ENCODE results near the gene SPATA1. TPM values are rescaled to one million over a fixed set of nuclear protein-coding genes. Genes with fewer than 3 reads are reported as not detected.
"Not testable (repeated sequence)": the region's sequence is repeated elsewhere in the genome, so short reads cannot be mapped to it uniquely, and the experiment has no call there.

Gene SPATA1
- total RNA-seq, 2 experiments from 2014 or later: 1.8 to 2.7 TPM

DNA sequence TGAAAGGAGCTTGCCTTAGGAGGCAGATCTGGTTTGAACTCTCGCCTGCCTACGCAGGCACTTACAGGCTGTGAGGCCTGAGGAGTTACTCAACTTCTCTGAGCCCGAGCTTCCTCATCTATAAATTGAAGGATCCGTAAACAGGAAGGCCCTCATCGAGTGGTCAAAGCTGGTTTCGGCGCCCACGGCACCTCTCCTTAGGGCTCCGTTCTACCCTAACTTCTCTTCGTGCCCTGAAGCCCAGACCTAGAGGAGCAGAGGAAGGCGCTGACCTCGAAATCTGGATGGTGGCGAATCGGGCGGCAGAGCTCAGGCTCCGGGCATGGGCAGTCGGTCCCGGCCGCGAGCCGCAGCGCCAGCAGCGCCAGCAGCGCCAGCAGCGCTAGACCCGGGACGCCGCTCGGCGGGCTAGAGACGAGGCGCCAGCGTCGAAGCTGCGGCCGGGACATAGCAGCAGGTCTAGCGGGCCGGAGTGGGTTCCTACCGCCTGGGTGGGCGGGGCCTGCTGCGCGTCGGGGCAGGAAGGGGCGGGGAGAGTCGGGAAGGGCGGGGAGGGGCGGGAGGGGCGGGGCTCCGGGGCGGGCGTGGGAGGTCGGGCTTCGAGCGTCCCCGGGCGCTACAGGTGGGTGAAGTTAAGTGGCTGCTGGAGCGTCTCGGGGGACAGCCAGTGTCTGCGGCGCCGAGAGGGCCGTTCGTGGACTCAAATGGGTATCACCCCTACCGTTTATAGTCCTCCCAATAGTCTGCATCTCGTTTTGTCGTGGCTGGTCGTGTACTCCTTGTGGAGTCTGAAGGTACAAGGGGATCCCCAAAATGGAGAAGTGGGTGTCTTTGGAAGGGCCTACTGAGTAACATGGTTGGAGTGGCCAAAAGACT lies 68.0 kb downstream of the SPATA1 start, which contains the start of gene CTBS:
Gene CTBS (minus strand): TSS at position 474 of the 876 bp plus-strand sequence. CDS start 25 bp downstream, at position 449.
- Mint-ChIP-seq H3K4me1 (ENCODE audit: low read depth) (peaks cover 28% of the 10 kb centered on the region), H3K36me3 (ENCODE audit: low read depth) (peaks cover 28% of the 10 kb centered on the region), H3K27me3 (ENCODE audit: low read depth) (no peaks in the 10 kb centered on the region), H3K27ac (peak within 1 kb of the TSS; percentile 98), H3K4me3 (peak within 1 kb of the TSS; percentile 95), H3K9me3 (no peaks in the 10 kb centered on the region)
- peak; percentile 86 for DNase-seq
- intact Hi-C loops (cut with micrococcal nuclease): loop anchor here (1.0 to 5.0 kb wide), 12 partner anchors 25 to 703 kb away; partner anchors contain the start of genes BCL10, GNG5, PRKACB and RPF1
- CTCF ChIA-PET: interaction anchor here (0.7 to 1.9 kb wide), 8 partner anchors 46 to 428 kb away, joined by 3 to 9 read pairs (median 4); partner anchors contain the start of genes GNG5 and SPATA1

DNA sequence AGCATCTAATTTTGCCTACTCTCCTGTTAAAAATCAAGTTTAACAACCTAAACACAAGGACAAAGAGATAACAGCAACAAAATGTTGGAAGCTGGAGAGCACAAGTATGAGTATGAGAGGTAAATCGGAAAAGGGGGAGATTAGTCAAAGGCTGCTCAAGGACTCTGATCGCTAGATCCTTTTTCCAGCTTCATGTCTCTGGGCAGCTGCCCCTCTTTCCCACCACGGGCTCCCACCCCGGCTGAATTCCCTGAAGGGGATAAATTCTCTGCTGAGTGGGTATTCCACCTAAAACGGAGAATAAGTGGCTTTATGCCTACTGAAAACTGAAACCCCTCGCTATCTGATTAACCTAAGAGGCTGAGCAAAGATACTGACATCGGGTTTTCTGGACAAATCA lies 68.8 kb downstream of the SPATA1 start:
- Mint-ChIP-seq H3K4me3 (peak overlapping the region; percentile 95), H3K27ac (peak overlapping the region; percentile 92), H3K9me3 (no peaks in the 10 kb centered on the region), H3K27me3 (ENCODE audit: low read depth) (no peaks in the 10 kb centered on the region), H3K4me1 (ENCODE audit: low read depth) (peaks cover 28% of the 10 kb centered on the region), H3K36me3 (ENCODE audit: low read depth) (peaks cover 25% of the 10 kb centered on the region)
- CTCF ChIA-PET: interaction anchor here (1.3 to 1.4 kb wide), 2 partner anchors 46 to 132 kb away, joined by 3 to 5 read pairs; no protein-coding TSS in a partner anchor
- intact Hi-C loops (cut with micrococcal nuclease): loop anchor here (1.0 to 5.0 kb wide), 6 partner anchors 96 to 702 kb away; partner anchors contain the start of genes BCL10, RPF1 and SYDE2
- no peak for DNase-seq

DNA sequence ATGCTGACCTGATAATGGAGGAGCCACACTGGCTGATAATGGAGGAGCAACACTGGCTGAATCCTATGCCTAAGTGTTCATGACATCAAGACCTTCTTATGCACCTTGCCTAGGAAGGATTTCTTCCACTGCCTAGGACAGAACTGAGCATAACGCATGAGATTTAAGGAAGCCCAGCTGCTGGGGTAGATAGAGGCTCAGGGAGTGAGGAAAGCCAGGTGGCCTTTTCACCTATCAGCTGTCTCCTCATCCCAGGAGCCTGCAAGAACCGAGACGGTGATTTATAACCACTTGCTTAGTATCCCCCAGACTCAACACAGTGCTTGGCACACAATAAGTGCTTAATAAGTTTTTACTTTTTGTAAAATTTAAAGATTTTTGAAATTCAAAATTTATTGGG lies 75.5 kb downstream of the SPATA1 start:
- Mint-ChIP-seq H3K27ac (no peak overlapping the region), H3K9me3 (no peaks in the 10 kb centered on the region), H3K4me3 (no peak overlapping the region), H3K4me1 (ENCODE audit: low read depth) (no peaks in the 10 kb centered on the region), H3K27me3 (ENCODE audit: low read depth) (no peaks in the 10 kb centered on the region), H3K36me3 (ENCODE audit: low read depth) (no peaks in the 10 kb centered on the region)
- intact Hi-C loops (cut with micrococcal nuclease): no loop called here
- CTCF ChIA-PET: no interaction called here
- no peak for DNase-seq

DNA sequence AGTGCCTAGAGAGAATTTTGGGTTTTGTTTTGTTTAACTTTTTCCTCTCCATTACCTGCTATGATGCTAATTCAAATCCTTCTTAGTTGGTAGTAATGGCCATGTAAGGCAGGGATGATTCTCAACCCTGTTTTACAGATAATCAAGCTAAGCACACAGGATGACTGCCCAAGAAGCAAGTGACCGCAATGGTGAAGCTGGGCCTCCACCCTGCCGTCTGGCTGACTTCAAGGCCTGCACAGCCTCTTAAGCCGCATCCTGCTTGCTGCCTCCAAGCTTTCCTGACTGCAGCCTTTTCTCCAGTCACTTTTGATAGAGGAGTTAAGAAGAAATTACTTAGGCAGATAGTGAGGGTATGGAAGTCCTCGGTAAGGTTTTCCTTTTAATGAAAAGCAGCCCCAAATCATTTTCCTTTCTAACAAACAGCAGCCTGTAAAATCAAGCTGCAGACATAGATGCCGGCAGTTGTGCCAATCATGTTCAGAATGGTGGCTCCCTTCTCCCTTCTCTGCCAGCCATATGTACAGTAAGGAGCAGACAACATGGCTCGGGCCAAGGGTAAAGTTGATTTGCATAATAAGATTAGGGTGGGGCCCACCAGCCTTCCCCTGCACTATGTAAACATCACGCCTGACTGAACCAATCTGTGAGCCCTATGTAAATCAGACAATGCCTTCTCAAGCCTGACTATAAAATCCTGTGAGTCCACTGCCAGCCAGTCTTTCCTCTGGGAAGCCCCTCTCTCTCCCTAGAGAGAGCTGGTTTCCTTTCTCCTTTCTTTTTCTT lies 76.8 kb downstream of the SPATA1 start:
- H3K27ac Mint-ChIP-seq: no peak overlapping the region
- intact Hi-C loops (cut with micrococcal nuclease): no loop called here
- DNase-seq: no peak

DNA sequence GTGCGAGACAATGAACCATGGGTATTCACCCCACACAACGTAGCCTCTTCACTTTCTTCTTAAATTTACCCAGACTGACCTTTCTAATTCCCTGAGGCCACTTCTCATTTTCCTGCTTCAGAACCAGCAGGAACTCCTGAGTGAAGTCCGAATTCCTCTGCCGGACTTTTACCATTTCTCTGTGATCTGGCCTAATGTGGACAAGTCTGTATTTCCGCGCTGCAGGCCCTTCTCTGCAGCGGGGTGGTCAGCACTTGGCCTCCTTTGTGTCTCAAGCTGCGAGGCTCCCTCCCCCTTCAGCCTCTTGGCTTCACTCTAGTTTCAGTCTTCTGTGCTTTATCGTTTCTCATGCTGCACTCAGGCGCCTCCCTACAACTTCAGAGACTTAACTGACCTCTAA lies 77.5 kb downstream of the SPATA1 start:
- intact Hi-C loops (cut with micrococcal nuclease): no loop called here
- no peak overlapping the region for H3K27ac Mint-ChIP-seq
- CTCF ChIA-PET: no interaction called here
- H3K9me3 Mint-ChIP-seq: no peaks in the 10 kb centered on the region
- no peaks in the 10 kb centered on the region for H3K4me1 Mint-ChIP-seq (ENCODE audit: low read depth)
- H3K36me3 Mint-ChIP-seq (ENCODE audit: low read depth): no peaks in the 10 kb centered on the region
- peaks cover 5% of the 10 kb centered on the region for H3K27me3 Mint-ChIP-seq (ENCODE audit: low read depth)
- no peak for DNase-seq
- no peak overlapping the region for H3K4me3 Mint-ChIP-seq

More for the DNA sequence above, 76.8 kb downstream of the SPATA1 start:
- no peaks in the 10 kb centered on the region for H3K36me3 Mint-ChIP-seq (ENCODE audit: low read depth)
- no peaks in the 10 kb centered on the region for H3K9me3 Mint-ChIP-seq
- CTCF ChIA-PET: no interaction called here
- H3K4me1 Mint-ChIP-seq (ENCODE audit: low read depth): no peaks in the 10 kb centered on the region
- peaks cover 2% of the 10 kb centered on the region for H3K27me3 Mint-ChIP-seq (ENCODE audit: low read depth)
- no peak overlapping the region for H3K4me3 Mint-ChIP-seq

DNA sequence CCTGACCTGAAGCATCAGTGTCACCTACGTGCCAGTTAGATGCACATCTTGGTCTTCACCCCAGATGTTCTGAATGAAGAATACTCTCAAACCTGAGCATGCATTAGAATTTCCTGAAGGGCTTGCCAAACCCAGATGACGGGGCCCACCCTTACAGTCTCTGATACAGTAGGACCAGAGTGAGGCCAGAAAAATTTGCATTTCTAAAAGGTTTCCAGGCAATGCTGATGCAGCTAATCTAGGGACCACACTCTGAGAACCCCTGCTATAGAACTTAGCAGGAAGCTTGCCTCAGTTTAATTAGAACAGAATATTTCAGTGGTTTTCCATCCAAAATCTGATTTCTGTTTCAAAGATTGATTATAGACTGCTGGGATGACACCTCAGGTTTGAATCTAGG lies 77.9 kb downstream of the SPATA1 start:
- no peaks in the 10 kb centered on the region for H3K36me3 Mint-ChIP-seq (ENCODE audit: low read depth)
- peaks cover 5% of the 10 kb centered on the region for H3K27me3 Mint-ChIP-seq (ENCODE audit: low read depth)
- no peak overlapping the region for H3K4me3 Mint-ChIP-seq
- no peak for DNase-seq
- CTCF ChIA-PET: no interaction called here
- H3K27ac Mint-ChIP-seq: no peak overlapping the region
- H3K4me1 Mint-ChIP-seq (ENCODE audit: low read depth): no peaks in the 10 kb centered on the region
- intact Hi-C loops (cut with micrococcal nuclease): no loop called here
- no peaks in the 10 kb centered on the region for H3K9me3 Mint-ChIP-seq

DNA sequence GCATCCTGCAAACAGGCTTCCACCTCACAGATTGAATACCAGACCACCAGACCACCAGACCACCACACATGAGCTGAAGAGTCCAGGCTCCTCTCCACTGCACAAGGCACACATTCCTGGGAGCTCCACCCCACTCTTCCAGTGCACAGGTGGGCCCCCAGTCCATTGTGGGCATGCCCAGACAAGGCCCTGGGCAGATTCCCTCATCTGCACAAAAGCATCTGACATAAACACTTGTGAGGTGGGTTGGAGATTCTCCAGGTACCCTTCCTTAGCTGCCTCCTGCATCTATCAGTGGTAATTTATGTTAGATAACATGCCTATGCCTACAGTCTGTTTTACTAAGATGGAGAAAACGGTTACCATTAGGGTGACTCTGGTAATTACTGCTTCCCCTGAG lies 79.6 kb downstream of the SPATA1 start:
- Mint-ChIP-seq H3K27ac (peak overlapping the region; percentile 33), H3K9me3 (no peaks in the 10 kb centered on the region), H3K4me3 (no peak overlapping the region), H3K4me1 (ENCODE audit: low read depth) (no peaks in the 10 kb centered on the region), H3K36me3 (ENCODE audit: low read depth) (no peaks in the 10 kb centered on the region), H3K27me3 (ENCODE audit: low read depth) (peaks cover 5% of the 10 kb centered on the region)
- DNase-seq: no peak
- intact Hi-C loops (cut with micrococcal nuclease): no loop called here
- CTCF ChIA-PET: interaction anchor here (1.8 kb wide), 1 partner anchor 168 kb away, joined by 4 read pairs; no protein-coding TSS in a partner anchor

DNA sequence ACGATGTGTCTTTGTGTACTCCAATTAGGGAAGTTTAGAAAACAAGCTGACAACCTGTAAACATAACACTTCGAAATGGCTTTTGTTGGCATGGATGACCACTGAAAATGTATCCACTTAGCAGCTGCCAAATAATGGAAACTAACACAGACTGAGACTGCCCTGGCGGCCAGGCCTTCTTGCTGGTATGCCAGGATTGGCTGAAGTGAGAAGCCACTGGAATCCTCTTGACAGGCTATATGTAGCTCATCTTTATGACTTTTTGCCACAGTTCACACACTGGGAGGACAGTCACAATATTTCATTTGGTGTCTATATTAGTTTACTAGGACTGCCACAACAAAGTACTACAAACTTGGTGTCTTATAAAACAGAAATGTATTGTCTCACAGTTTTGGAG lies 80.9 kb downstream of the SPATA1 start:
- no peak overlapping the region for H3K4me3 Mint-ChIP-seq
- CTCF ChIA-PET: interaction anchor here (1.2 kb wide), 2 partner anchors 36 to 37 kb away, joined by 3 read pairs; no protein-coding TSS in a partner anchor
- DNase-seq: no peak
- H3K9me3 Mint-ChIP-seq: no peaks in the 10 kb centered on the region
- H3K4me1 Mint-ChIP-seq (ENCODE audit: low read depth): no peaks in the 10 kb centered on the region
- intact Hi-C loops (cut with micrococcal nuclease): no loop called here
- H3K36me3 Mint-ChIP-seq (ENCODE audit: low read depth): no peaks in the 10 kb centered on the region
- peaks cover 9% of the 10 kb centered on the region for H3K27me3 Mint-ChIP-seq (ENCODE audit: low read depth)
- H3K27ac Mint-ChIP-seq: no peak overlapping the region

DNA sequence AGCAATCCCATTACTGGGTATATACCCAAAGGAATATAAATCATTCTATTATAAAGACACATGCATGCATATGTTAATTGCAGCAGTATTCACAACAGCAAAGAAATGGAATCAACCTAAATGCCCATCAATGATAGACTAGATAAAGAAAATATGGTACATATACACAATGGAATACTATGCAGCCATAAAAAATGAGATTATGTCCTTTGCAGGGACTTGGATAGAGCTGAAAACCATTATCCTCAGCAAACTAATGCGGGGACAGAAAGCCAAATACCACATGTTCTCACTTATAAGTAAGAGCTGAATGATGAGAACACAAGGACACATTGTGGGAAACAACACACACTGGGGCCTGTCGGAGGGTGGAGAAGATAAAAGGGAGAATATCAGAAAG lies 88.8 kb downstream of the SPATA1 start:
- H3K27me3 Mint-ChIP-seq (ENCODE audit: low read depth); H3K36me3 Mint-ChIP-seq (ENCODE audit: low read depth); CTCF ChIA-PET; intact Hi-C loops (cut with micrococcal nuclease); H3K27ac Mint-ChIP-seq; H3K4me3 Mint-ChIP-seq; DNase-seq; H3K9me3 Mint-ChIP-seq: not testable (repeated sequence)
- H3K4me1 Mint-ChIP-seq (ENCODE audit: low read depth): peaks cover 24% of the 10 kb centered on the region

DNA sequence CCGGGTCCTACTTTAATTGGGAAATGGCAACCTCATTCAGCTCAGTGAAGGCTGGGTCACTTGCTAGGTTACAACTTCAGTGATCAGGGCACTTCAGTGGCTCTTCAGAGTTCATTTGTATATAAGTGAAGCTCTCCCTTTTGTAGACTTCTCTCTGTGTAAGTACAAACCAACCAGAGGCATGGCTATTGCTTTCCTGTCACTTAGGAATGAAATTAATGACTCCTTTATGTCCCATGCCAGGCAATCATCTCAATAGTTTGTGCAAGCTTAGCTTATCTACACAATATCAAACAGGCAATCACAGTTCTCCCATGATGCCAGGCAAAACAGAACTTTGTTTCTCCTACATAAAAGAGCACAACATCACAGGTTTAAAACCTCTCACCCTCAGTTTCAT lies 90.8 kb downstream of the SPATA1 start:
- Mint-ChIP-seq H3K27ac (no peak overlapping the region), H3K4me3 (no peak overlapping the region), H3K36me3 (ENCODE audit: low read depth) (no peaks in the 10 kb centered on the region), H3K9me3 (no peaks in the 10 kb centered on the region), H3K27me3 (ENCODE audit: low read depth) (no peaks in the 10 kb centered on the region), H3K4me1 (ENCODE audit: low read depth) (peaks cover 31% of the 10 kb centered on the region)
- CTCF ChIA-PET: interaction anchor here (0.8 to 0.9 kb wide), 3 partner anchors 10 to 141 kb away, joined by 3 to 4 read pairs (median 3); no protein-coding TSS in a partner anchor
- DNase-seq: no peak
- intact Hi-C loops (cut with micrococcal nuclease): no loop called here

DNA sequence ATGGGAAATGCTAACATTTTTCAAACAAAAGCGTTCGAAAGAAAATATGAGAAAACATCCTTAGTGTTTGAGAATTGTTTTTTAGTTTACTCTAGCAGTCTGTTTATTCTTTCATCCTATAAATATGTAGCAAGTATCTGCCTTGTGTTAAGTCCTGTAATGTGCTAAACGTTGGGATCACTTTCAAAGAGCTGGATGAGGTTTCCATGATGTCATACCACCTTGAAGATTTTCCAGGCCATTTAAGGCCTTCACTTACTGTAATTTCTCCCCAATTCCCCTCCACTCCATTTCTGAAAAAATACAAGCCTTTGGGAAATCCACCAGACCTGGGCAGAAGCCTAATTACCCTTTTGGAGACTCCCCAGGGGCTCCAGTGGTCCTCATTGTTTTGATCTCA lies 92.2 kb downstream of the SPATA1 start:
- Mint-ChIP-seq H3K4me3 (no peak overlapping the region), H3K36me3 (ENCODE audit: low read depth) (peaks cover 2% of the 10 kb centered on the region), H3K27ac (peak overlapping the region; percentile 70), H3K9me3 (no peaks in the 10 kb centered on the region), H3K4me1 (ENCODE audit: low read depth) (peaks cover 31% of the 10 kb centered on the region), H3K27me3 (ENCODE audit: low read depth) (no peaks in the 10 kb centered on the region)
- CTCF ChIA-PET: no interaction called here
- intact Hi-C loops (cut with micrococcal nuclease): loop anchor here (2.0 kb wide), 1 partner anchor 446 kb away; no protein-coding TSS in a partner anchor
- no peak for DNase-seq
